Measurements from ENCODE around the gene LEMD2. TPM values are rescaled to one million over a fixed set of nuclear protein-coding genes. Genes with fewer than 3 reads are reported as not detected.

The LEMD2 gene
- total and polyA plus RNA-seq, 9 of the 15 experiments (the other 6 are each of a cell fraction or from before 2014, with no cell fraction given), result 0.32 to 46.3 (median 30.8) TPM

DNA sequence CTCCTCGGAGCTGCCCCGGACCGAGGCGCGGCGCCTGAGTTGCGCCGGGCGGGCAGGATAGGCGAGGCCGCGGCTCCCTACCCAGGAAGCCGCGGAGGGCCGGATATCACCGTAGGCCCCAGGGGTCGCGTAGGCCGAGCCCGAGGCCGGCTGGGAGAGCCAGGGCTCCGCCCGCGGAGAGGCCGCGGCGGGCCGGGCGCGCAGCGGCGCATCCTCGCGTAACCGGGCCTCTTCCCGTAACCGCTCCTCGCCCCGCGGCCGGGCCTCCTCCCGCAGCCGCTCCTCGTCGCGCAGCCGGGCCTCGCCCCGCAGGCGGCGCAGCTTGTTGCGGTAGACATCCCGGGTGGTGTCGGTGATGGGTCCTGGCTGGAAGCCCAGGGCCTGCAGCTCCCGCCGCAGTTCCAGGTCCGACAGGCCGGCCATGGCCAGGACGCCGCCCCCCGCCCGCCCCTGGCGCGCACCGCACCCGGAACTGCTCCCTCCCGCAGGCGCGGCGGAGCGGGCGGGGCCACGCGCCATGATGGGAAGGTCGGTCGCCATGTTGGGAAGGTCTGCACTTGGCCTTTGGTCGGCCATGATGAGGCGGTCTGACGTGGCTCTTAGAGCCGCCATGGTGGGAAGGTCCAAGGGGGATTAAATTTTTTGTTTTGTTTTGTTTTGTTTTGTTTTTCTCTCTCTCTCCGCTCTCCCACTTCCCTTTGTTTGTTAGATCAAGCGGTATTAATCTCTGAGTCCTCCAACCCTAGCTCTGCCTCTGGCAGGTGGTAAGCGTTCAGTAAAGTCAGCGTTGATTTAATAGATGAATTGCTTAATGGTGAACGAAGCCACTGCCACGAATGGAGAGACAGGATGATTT lies at the start of gene LEMD2 (continued):
- TF ChIP-seq, protein P1, sequence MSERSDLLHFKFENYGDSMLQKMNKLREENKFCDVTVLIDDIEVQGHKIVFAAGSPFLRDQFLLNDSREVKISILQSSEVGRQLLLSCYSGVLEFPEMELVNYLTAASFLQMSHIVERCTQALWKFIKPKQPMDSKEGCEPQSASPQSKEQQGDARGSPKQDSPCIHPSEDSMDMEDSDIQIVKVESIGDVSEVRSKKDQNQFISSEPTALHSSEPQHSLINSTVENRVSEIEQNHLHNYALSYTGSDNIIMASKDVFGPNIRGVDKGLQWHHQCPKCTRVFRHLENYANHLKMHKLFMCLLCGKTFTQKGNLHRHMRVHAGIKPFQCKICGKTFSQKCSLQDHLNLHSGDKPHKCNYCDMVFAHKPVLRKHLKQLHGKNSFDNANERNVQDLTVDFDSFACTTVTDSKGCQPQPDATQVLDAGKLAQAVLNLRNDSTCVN (CRISPR knock-in tag; IDR thresholded peaks at IDR 0.05), result peak; percentile 75; the same call in 1 of the 2 replicates
- TF ChIP-seq ZNF318 (IDR thresholded peaks at IDR 0.05; ENCODE audit: borderline replicate concordance in 1 of 2, low read depth in 1 of 2), result no peak
- peak; percentile 63; the same call in 1 of the 2 replicates for TF ChIP-seq ZNF444 (CRISPR knock-in tag; IDR thresholded peaks at IDR 0.05)
- 0 out of 2 replicates have a peak, but pooled peaks have one; percentile 40 for TF ChIP-seq YBX1 (IDR thresholded peaks at IDR 0.05)
- TF ChIP-seq HBP1 (CRISPR knock-in tag; IDR thresholded peaks at IDR 0.05), result peak; percentile 73; the same call in 1 of the 2 replicates
- TF ChIP-seq ZNF324 (CRISPR knock-in tag; IDR thresholded peaks at IDR 0.05), result peak; percentile 26; the same call in 1 of the 2 replicates
- no peak for TF ChIP-seq NFRKB (IDR thresholded peaks at IDR 0.05; ENCODE audit: low read depth)
- peak; percentile 97 for TF ChIP-seq DMBX1 (CRISPR knock-in tag; IDR thresholded peaks at IDR 0.05; ENCODE audit: borderline replicate concordance)
- TF ChIP-seq, protein P2, sequence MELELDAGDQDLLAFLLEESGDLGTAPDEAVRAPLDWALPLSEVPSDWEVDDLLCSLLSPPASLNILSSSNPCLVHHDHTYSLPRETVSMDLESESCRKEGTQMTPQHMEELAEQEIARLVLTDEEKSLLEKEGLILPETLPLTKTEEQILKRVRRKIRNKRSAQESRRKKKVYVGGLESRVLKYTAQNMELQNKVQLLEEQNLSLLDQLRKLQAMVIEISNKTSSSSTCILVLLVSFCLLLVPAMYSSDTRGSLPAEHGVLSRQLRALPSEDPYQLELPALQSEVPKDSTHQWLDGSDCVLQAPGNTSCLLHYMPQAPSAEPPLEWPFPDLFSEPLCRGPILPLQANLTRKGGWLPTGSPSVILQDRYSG (tag; conservative IDR thresholded peaks at IDR 0.05; ENCODE audit: low read depth), result peak; percentile 95
- 0 out of 2 replicates have a peak, but pooled peaks have one; percentile 27 for TF ChIP-seq ZBTB1 (CRISPR knock-in tag; IDR thresholded peaks at IDR 0.05; ENCODE audit: borderline replicate concordance, low read depth)
- TF ChIP-seq MTA3 (IDR thresholded peaks at IDR 0.05; ENCODE audit: borderline replicate concordance), result peak; percentile 94
- peak; percentile 99 for TF ChIP-seq ZNF766 (CRISPR knock-in tag; conservative IDR thresholded peaks at IDR 0.05)
- TF ChIP-seq HES1 (IDR thresholded peaks at IDR 0.05; ENCODE audit: low read depth), result peak; percentile 54; the same call in 1 of the 2 replicates

Measured in K562 (cell line).